ENCODE data around the gene RYR1.
"Not testable (repeated sequence)": the region's sequence is repeated elsewhere in the genome, so short reads cannot be mapped to it uniquely, and the experiment has no call there.

Gene RYR1

DNA sequence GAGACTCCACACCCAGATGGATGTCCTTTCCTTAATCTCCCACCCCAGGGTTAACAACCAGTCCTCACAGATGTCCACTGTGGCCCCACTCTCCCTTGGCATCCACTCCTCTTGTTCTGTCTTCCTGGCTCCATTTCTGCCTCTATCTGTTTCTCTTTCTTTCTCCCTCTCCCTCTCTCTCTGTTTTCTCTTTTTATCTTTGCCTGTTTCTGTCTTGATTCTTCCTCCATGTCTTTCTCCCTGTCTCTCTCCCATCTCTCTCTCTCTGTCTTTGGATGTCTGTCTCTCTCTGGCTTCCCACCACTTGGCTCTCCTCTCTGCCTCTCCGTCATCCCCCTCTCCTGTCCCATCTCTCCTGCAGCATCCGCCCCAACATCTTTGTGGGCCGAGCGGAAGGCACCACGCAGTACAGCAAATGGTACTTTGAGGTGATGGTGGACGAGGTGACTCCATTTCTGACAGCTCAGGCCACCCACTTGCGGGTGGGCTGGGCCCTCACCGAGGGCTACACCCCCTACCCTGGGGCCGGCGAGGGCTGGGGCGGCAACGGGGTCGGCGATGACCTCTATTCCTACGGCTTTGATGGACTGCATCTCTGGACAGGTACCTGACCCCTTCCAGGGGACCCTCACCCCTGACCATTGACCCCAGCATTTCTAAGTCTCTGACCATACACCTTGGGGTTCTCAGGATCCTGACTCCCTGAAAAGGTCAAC, 24.4 kb downstream of the RYR1 start:
- no peak for DNase-seq

DNA sequence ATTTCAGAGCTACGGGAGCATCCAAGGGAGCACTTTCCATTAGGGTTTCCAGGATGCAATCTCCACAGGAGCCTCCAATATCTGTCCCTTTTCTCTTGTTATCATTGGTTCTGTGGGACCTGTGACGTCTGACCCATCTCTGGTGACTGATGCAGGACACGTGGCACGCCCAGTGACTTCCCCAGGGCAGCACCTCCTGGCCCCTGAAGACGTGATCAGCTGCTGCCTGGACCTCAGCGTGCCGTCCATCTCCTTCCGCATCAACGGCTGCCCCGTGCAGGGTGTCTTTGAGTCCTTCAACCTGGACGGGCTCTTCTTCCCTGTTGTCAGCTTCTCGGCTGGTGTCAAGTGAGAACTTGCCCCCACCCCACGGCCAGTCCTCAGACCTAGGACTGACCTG, 25.5 kb downstream of the RYR1 start:
- DNase-seq, result no peak

DNA sequence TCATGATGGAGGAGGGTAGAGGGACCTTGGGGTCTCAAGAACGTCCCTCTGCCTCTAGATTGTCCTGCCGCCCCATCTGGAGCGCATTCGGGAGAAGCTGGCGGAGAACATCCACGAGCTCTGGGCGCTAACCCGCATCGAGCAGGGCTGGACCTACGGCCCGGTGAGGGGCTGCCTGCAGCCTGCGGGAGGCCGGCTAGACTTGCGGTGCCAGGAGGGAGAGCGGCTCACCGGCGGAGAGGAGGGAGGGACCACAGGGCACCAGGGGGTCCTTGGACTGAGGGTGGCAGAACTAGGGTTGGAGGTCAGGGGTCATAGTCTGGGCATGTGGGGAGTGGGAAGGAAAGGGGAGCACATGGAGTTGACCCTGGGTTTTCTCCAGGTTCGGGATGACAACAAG, 29.9 kb downstream of the RYR1 start:
- no peak for DNase-seq

DNA sequence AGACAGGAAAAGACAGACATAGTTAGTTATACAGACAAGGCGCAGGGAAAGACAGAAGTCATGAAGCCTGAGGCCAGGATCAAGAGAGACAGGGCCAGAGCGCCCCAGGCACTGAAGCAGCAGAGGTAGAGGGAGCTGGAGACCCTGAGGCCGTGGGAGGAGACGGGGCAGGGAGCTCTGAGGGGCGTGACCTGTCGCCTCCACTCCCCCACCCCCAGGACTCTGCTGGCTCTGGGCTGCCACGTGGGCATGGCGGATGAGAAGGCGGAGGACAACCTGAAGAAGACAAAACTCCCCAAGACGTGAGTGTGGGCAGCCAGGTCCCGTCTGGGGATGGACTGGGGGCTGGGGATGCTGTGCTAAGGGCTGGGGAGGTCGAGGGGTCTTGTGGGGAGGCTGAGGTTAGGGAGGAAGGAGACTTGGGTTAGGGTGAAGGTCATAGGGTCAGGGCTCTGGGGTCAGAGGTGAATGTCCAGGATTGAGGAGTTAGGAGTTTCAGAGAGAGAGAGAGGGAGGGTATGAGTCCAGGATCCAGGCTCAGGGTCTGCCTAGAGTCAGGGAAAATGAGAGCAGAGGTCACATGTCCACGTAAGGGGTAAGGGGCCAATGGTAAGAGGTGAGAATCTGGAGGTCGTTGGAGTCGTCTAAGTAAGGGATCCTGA, 31.1 kb downstream of the RYR1 start:
- no peak for DNase-seq

DNA sequence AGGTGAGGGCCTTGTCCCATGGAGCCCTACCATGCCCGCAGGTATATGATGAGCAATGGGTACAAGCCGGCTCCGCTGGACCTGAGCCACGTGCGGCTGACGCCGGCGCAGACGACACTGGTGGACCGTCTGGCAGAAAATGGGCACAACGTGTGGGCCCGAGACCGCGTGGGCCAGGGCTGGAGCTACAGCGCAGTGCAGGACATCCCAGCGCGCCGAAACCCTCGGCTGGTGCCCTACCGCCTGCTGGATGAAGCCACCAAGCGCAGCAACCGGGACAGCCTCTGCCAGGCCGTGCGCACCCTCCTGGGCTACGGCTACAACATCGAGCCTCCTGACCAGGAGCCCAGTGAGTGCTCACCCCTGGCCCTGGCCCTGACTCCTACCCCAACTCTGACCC, 32.6 kb downstream of the RYR1 start:
- no peak for DNase-seq

DNA sequence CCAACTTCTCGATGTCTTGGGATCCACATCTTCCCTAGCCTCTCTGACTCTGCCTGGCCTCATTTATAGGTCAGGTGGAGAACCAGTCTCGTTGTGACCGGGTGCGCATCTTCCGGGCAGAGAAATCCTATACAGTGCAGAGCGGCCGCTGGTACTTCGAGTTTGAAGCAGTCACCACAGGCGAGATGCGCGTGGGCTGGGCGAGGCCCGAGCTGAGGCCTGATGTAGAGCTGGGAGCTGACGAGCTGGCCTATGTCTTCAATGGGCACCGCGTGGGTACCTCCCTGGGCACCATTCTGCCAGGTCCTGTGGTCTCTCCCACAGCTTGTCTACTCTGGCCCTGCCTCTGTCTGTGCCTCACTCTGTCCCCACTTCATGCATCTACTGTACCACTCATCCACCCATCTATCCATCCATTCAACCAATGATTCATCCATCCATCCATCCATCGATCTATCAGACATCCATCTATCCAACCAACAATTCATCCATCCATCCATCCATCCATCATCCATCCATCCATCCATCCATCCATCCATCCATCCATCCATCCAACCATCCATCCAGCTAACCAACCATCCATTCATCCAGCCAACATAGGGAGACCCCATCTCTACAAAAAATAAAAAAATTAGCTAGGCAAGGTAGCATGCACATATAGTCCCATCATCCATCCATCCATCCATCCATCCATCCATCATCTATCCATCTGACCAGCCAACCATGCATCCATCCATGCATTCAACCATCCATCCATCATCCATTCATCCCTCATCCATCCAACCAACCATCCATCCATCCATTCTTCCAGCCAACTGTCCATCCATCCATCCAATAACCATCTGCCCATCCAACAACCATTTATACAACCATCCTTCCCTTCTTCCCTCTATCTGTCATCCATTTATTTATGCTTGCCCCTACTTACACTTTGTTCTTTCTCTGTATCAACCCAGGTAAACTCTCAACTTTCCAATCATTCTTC, 34.3 kb downstream of the RYR1 start:
- no peak for DNase-seq

DNA sequence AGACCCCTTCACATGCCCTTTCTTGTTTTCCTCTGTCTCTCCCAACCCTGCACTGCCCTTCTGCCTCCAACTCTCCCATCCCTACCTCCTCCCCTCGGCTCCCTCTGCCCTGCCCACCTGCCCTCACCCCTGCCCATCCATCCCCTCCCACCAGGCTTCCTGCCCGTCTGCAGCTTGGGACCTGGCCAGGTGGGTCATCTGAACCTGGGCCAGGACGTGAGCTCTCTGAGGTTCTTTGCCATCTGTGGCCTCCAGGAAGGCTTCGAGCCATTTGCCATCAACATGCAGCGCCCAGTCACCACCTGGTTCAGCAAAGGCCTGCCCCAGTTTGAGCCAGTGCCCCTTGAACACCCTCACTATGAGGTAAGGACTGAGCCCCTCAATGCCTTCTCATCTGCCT, 35.7 kb downstream of the RYR1 start:
- DNase-seq, result peak in 1 of 14 donors; percentile 13

DNA sequence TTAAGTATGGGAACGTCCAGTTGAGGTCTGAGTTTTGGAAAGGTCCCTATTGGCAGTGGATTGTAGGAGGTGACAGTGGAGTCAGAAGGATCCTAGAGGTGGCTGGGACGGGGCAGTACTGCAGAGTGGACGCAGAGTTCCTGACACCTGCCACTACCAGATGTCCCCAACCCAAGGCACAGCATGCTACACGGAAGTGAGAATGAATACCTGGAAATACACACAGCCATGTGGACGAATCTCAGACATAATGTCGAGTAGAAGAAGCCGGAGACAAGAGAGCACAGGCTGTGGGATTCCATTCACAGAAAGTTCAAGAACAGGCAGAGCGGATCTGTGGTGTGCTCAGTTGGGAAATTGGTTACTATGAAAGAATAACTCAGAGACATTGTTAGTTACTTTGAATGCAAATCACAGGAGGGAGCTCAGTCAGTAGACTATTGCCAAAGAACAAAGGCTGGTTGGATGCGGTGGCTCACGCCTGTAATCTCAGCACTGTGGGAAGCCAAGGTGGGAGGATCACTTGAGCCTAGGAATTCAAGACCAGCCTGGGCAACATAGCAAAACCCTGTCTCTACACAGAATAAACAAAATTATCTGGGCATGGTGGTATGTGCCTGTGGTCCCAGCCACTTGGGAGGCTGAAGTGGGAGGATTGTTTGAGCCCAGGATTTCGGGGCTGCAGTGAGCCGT, 37.4 kb downstream of the RYR1 start:
- peak in 1 of 14 donors; percentile 27 for DNase-seq

DNA sequence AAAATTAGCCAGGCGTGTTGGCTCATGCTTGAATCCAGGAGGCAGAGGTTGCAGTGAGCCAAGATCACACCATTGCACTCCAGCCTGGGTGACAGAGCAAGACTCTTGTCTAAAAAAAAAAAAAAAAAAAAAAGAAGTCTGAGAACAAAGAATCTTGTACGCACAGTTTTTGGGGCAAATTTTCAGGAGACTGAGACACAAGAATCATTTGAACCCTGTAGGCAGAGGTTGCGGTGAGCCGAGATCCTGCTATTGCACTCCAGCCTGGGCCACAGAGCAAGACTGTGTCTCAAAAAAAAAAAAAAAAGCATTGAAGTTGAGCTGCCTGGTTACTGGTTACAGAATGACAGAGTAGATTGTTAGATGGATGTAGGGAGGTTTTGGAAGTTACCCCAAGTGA, 39.2 kb downstream of the RYR1 start:
- DNase-seq, result not testable (repeated sequence)

DNA sequence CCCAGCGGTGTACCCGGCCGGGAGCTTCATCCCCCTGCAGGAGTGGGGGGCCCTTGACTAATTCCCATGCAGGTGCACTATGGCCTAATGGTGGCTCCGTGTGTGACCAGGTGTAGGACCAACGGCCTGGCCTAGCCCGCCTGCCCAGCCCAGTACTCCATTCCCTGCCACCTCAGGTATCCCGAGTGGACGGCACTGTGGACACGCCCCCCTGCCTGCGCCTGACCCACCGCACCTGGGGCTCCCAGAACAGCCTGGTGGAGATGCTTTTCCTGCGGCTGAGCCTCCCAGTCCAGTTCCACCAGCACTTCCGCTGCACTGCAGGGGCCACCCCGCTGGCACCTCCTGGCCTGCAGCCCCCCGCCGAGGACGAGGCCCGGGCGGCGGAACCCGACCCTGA, 39.7 kb downstream of the RYR1 start:
- no peak for DNase-seq

DNA sequence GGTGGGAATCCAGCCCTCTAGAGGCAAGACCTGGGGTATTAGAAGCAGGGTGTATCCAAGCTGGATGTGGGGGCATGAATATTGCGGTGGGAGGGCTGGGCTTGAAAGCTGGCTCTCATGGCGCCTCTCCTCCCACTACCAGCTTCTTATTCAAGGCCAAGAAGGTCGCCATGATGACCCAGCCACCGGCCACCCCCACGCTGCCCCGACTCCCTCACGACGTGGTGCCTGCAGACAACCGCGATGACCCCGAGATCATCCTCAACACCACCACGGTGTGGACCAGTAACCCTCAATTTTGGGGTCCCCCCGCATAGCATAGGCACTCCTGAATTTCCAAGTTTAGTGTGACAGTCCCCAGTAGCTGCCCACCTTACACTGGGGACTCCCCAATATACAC, 41.7 kb downstream of the RYR1 start:
- no peak for DNase-seq

DNA sequence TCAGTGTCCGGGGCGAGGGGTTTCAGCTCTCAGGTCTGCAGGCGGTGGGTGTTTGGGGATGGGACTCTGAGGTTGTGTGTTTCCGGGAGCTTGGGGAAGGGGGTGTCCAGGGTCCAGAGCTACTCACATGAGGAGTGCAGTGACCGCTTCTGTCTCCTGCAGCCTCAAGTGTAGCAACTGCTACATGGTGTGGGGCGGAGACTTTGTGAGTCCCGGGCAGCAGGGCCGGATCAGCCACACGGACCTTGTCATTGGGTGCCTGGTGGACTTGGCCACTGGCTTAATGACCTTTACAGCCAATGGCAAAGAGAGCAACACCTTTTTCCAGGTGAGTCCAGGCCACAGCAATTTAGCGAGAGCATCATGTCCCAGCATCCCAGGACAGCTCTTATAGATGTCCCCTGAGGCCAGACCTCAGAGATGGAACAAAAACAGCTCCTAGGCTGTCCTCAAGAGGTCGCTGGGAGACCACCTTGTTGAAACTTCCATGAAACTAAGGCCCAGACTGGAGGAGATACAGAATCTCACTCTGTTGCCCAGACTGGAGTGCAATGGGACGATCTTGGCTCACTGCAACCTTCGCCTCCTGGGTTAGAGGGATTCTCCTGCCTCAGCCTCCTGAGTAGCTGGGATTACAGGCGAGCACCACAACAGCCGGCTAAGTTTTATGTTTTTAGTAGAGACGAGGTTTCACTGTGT, 44.9 kb downstream of the RYR1 start:
- DNase-seq, result no peak

DNA sequence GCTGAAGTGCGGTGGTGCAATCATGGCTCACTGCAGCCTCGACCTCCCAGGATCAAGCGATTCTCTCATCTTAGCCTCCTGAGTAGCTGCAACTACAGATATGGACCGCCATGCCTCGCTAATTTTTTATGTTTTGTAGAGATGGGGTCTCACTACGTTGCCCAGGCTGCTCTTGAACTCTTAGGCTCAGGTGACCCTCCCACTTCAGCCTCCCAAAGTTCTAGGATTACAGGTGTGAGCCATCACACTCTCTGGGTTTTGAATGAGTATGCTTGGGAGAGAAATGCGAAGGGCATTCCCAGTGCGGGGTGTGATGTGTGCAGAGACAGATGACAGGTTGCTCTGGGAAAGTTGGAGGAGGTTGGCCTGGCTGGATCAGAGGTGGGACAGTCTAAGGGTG, 49.0 kb downstream of the RYR1 start:
- DNase-seq, result no peak

DNA sequence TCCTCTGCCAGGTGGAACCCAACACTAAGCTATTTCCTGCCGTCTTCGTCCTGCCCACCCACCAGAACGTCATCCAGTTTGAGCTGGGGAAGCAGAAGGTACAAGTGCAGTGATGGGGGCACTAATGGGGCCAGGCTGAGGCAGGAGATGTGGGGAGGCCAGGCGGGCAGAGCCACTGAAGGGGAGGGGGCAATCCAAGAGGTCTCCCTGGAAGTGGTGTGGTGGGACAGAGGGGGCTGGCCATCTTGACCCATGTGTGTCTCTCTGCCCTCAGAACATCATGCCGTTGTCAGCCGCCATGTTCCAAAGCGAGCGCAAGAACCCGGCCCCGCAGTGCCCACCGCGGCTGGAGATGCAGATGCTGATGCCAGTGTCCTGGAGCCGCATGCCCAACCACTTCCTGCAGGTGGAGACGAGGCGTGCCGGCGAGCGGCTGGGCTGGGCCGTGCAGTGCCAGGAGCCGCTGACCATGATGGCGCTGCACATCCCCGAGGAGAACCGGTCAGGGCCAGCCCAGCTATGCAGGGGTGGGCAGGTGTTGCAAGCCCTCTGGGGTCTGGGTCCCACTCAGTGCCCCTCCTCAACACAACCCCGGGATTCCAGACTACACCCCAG, 49.6 kb downstream of the RYR1 start:
- DNase-seq, result no peak

DNA sequence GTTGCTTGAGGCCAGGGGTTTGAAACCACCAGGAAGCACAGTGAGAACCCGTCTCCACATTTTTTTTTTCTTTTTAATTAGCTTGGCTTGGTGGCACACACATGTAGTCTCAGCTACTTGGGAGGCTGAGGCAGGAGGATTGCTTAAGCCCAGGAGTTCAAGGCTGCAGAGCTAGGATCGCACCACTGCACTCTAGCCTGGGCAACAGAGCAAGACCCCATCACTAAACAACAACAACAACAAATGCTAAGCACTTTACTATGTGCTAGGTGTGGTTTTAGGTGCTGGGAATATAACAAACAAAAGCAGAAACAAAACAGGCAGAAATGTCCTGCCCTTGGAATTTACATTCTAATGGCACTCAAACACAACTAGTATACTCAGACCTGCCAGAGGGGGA, 51.3 kb downstream of the RYR1 start:
- no peak for DNase-seq

DNA sequence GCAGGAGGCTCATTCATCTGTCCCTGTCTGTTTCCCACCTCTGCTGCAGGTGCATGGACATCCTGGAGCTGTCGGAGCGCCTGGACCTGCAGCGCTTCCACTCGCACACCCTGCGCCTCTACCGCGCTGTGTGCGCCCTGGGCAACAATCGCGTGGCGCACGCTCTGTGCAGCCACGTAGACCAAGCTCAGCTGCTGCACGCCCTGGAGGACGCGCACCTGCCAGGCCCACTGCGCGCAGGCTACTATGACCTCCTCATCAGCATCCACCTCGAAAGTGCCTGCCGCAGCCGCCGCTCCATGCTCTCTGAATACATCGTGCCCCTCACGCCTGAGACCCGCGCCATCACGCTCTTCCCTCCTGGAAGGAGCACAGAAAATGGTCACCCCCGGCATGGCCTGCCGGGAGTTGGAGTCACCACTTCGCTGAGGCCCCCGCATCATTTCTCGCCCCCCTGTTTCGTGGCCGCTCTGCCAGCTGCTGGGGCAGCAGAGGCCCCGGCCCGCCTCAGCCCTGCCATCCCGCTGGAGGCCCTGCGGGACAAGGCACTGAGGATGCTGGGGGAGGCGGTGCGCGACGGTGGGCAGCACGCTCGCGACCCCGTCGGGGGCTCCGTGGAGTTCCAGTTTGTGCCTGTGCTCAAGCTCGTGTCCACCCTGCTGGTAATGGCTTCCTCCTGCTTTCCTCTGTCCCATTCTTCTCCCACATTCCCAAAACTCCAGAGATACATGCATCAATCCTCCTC, 52.2 kb downstream of the RYR1 start:
- DNase-seq, result no peak

DNA sequence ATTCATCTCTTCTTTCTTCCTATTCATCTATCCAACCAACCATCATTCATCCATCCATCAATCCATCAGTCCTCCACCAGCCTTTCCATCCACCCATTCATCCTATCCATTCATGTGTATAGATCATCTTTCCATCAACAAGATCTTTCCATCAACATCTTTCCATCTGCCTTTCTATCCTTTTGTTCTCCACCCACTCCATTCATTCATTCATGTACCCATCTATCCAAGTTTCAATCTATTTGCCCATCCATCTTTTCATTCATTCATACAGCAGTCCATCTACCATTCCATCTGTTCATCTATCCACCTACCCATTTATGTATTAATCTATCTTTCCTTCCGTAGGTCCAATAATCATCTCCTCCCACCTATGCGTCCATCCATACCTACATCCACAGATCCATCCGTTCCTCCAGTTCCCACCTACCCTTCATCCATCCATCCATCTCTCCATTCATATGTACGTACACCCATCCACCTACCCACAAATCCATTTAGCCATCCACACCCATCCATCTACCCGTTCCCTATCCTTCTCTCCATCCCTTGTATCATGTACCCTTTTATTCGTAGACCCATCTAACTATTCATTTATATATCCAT, 53.3 kb downstream of the RYR1 start:
- no peak for DNase-seq

DNA sequence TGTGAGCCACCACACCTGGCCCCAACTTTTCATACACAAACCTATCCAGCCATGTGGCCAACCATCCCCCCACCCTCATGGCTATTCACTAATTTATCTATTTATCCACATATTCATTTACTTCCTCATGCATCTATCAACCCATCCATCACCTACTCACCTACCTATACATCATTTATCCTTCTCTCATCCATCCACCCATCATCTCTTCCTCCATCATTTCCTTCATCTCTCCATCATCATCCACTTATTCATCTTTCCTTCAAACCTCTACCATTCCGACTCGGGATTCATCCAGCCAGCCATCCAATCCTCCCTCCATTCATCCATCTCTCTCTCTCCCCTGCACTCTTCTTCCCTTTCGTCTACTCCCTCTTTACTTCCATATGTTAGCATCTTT, 54.6 kb downstream of the RYR1 start:
- no peak for DNase-seq

DNA sequence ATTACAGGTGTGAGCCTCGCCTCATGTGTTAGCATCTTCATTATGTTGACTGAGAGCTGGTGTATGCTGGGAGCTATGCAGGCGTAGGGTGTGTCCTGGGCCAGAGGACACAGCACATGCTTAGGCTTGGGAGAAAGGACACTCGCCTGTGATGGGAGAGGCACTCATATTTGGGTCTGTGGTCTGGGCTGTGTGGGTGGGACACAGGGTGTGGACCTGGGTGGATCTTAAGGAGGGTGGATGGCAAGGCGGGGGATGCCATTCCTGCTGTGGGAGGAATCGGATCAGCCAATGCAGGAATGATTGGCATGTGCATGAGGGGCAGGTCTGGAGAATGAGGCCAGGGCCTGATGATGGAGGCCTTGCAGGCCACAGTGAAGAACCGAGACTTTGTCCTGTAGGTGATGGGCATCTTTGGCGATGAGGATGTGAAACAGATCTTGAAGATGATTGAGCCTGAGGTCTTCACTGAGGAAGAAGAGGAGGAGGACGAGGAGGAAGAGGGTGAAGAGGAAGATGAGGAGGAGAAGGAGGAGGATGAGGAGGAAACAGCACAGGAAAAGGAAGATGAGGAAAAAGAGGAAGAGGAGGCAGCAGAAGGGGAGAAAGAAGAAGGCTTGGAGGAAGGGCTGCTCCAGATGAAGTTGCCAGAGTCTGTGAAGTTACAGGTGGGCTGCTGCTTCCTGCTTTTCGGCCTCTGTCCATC, 55.4 kb downstream of the RYR1 start:
- DNase-seq, result no peak

DNA sequence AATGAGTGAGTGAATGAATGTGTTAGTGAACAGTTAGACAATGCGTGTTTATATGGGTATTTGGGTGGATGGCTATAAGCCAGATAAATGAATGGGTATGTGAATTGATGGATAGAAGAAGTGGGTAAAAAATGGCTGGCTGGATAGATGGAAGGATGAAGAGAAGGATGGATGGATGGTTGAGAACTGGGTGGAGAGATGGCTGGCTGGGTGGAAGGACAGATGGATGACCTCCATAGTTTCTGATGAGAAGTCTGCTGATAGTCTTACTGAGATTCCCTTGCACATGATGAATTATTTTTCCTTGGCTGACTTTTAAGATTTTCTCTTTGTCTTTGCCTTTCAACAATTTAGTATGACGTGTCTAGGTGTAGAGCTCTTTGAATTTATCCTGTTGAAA, 57.4 kb downstream of the RYR1 start:
- no peak for DNase-seq

Data from C1 segment of cervical spinal cord (tissue), 14 donors.